Stimulated activated CD4-positive, alpha-beta T cell treated with anti-CD3 and anti-CD28 coated beads, Interleukin-15, amount 100 ng/mL, for 48 hours (primary cell): ENCODE measurements around the gene CTNND1.
"Not testable (repeated sequence)": the region's sequence is repeated elsewhere in the genome, so short reads cannot be mapped to it uniquely, and the experiment has no call there.

ENCODE experiments used
- DNase-seq, 2 donors: peaks; one replicate each; pipeline ENCODE4 v3.0.0-alpha.2; 2020; ENCODE audit warnings: low read depth in 2 of 2

The CTNND1 gene, protein sequence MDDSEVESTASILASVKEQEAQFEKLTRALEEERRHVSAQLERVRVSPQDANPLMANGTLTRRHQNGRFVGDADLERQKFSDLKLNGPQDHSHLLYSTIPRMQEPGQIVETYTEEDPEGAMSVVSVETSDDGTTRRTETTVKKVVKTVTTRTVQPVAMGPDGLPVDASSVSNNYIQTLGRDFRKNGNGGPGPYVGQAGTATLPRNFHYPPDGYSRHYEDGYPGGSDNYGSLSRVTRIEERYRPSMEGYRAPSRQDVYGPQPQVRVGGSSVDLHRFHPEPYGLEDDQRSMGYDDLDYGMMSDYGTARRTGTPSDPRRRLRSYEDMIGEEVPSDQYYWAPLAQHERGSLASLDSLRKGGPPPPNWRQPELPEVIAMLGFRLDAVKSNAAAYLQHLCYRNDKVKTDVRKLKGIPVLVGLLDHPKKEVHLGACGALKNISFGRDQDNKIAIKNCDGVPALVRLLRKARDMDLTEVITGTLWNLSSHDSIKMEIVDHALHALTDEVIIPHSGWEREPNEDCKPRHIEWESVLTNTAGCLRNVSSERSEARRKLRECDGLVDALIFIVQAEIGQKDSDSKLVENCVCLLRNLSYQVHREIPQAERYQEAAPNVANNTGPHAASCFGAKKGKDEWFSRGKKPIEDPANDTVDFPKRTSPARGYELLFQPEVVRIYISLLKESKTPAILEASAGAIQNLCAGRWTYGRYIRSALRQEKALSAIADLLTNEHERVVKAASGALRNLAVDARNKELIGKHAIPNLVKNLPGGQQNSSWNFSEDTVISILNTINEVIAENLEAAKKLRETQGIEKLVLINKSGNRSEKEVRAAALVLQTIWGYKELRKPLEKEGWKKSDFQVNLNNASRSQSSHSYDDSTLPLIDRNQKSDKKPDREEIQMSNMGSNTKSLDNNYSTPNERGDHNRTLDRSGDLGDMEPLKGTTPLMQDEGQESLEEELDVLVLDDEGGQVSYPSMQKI

DNA sequence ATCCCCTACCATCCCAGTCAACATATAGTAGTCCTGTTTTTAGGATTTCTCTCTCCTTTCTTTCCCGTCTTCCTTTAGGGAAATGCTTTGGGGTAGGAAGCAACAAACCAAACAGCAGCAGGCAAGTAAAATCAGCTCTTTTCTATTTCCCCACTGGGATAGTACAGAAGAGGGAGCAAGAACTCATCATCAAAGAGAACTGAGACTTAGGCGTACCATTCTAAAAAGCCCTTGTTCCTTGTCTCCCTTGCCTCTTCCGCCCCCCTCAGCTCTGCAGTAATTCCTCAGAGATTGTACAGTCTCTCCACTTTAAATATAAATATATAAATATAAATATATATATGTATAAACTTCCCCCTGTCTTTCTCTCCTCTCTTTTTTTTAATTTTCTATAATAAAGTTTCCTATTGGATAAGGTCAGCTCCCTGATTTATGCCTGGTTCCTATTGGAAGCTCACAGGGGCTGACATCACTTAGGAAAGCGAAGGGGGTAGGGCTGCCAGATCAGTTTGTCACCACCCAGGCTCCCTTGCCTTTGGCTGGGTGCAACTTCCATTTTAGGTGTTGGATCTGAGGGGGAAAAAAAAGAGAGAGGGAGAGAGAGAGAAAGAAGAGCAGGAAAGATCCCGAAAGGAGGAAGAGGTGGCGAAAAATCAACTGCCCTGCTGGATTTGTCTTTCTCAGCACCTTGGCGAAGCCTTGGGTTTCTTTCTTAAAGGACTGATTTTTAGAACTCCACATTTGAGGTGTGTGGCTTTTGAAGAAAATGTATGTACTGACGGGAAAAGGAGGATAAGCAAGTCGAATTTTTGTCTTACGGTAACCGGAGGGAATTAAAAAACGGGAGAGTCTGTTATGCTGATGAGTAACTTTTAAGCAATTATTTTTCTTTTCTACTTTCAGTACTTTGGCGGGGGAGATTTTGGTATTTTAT is at the start of gene CTNND1:
Gene CTNND1, plus strand, starts transcription at position 502 of the 934 bp plus-strand sequence. CDS start 29,677 bp downstream, outside the sequence.
- no peak for DNase-seq

DNA sequence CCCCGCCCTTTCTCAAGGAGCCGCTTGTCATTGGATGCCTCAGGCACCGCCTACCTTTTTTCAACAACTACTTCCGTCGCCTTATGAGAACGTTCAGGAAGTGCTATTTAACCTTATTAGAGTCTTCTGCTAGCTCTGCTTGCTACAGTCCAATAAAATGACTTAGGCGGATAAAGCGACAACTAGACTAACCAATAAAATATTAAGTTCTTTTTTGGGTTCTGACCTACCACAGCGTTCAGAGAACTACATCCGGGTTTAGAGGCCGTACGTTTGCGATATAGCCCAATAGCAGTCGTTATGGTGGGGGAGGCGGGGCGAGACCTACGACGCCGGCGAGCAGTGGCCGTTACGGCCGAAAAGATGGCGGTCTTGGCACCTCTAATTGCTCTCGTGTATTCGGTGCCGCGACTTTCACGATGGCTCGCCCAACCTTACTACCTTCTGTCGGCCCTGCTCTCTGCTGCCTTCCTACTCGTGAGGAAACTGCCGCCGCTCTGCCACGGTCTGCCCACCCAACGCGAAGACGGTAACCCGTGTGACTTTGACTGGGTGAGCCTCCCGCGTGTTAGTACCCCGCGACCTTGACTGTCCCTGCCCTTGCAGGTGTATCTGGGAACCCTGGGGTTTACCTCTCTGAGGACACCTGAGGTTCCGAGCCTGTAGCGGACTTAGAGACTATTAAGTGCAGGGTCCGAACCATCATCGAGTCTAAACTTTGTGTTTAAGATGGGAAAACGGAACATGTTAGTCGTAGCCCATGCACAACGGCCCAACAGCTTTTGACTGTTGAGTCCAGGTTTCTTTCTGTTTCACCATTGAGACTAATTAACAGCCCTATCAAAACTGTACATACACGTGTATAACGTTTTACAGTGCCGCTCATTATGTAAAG is 49.1 kb upstream of the CTNND1 start, which contains the start of gene TMX2:
Gene TMX2, plus strand, starts transcription at position 338 of the 895 bp plus-strand sequence. Its CDS starts 26 bp downstream, at position 364.
- DNase-seq: peak; percentile 79 to 88

DNA sequence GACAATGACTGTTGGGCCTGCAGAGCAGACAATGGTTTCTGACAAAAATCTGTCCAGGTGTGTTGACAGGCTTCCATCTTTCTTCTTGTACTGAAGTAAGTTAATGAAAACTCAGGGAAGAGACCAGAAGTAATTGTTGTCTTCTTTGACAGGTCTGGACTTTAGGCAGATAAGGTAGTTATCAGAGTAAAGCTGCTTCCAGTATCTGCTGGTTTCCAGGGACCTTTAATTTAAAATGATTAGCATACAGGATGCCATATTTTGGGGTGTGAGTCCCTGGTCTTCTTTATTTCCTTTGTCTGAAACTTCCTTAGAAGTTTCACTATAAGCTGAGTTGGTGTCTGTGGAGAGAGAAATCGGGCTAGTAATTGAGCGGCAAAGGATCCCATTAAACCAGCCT is 47.8 kb upstream of the CTNND1 start:
- DNase-seq: no peak

DNA sequence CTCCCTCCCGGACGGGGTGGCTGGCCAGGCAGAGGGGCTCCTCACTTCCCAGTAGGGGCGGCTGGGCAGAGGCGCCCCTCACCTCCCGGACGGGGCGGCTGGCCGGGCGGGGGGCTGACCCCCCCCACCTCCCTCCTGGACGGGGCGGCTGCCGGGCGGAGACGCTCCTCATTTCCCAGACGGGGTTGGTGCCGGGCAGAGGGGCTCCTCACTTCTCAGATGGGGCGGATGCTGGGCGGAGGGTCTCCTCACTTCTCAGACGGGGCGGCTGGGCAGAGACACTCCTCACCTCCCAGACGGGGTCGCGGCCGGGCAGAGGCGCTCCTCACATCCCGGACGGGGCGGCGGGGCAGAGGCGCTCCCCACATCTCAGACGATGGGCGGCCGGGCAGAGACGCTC is 44.9 kb upstream of the CTNND1 start:
- DNase-seq: not testable (repeated sequence)

DNA sequence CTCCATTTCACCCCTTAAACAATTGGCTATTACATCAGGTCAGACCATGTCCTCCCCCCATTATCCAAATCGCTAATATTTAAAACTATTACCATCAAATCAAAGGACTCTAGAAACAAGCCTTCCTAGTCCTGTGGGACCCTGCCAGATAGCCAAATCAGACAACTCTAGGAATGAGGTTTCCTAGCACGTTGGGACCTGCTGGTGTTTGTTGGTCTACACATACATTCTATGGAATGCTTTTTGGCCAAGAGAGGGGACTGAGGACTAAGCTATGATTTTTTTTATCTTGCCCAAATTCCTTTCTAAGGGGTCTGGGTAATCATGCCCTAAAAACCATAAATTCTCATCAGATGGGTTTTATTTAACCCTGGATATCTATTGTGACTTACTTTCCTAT is 34.4 kb upstream of the CTNND1 start:
- DNase-seq: no peak

DNA sequence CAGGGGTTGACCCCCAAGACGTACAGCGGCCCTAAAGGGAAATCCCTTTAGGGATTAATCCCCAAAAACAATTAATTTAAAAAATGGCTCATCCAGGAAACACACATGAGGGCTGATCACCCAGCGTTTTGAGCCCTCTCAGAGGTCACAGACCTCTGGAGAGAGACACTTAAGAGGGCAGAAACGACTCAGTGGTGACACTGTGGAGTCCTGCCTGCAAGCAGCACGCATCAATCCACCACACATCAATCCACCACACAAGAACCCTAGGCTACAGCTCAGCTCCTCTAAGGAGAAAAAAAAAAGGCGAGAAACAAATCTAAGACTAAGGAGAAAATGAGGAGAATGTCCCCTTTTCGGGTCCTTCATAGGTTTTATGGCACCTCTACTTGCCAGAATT is 32.8 kb upstream of the CTNND1 start:
- DNase-seq: no peak

DNA sequence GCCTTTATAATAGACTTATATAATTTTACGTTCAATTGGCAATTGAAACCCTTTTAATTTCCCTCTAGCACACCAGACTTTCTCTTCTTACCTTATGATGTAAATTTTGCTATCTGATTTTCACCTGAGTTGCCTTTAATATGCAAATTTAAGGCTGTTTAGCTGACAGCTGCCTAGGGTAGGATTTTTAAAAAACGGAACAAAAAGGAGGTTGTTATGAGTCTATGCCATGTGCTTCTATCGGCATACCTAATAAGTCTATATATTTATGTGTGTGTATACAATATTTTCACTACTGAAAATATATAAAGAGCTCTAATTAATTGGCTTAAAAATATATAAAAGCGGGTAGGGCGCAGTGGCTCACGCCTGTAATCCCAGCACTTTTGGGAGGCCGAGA is 32.1 kb upstream of the CTNND1 start:
- DNase-seq: no peak

DNA sequence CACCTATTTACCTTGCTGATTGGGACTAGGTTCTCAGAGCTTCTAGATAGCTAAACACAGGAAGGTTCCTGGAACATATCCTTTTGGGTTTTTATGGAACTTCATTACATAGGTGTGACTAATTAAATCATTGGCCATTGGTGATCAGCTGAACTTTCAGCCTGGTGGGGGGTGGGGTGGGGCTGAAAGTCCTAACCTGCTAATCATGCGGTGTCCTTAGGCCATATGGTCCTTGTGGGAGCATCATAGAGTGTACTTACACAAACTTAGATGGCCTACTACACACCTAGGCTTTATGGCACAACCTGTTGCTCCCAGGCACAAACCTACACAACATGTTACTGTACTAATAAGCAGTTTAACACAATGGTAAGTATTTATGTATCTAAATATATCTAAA is 28.9 kb upstream of the CTNND1 start:
- no peak for DNase-seq

DNA sequence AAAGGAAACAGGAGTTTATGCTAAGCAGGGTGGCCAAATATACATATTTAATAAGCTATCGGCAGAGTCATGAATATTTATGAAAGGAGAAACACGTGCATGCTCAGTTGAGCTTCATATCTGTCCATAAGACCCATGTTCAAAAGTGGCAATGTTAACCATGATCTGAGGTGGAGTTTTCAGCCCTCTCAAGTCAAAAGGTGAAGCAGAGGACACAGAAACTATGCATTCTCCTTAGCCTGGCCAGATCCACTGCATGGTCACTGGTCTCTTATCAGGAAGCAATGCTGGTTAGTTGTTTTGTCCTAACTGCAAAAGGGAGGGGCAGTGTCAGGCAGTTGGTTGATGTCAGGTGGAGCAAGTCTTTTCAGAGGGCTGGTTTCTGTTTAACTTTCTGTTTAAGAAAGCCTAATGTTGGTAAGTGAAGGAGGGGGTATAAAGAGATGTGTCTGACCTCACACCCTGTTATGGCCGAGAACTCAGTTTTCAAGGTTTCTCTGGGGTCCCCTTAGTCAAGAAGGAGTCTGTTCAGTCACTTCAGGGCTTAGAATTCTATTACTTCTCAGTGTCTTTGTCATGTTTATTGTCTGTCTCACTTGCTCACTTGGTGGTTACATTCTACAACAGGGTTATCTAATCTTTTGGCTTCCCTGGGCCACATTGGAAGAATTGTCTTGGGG is 25.8 kb upstream of the CTNND1 start:
- DNase-seq: no peak

DNA sequence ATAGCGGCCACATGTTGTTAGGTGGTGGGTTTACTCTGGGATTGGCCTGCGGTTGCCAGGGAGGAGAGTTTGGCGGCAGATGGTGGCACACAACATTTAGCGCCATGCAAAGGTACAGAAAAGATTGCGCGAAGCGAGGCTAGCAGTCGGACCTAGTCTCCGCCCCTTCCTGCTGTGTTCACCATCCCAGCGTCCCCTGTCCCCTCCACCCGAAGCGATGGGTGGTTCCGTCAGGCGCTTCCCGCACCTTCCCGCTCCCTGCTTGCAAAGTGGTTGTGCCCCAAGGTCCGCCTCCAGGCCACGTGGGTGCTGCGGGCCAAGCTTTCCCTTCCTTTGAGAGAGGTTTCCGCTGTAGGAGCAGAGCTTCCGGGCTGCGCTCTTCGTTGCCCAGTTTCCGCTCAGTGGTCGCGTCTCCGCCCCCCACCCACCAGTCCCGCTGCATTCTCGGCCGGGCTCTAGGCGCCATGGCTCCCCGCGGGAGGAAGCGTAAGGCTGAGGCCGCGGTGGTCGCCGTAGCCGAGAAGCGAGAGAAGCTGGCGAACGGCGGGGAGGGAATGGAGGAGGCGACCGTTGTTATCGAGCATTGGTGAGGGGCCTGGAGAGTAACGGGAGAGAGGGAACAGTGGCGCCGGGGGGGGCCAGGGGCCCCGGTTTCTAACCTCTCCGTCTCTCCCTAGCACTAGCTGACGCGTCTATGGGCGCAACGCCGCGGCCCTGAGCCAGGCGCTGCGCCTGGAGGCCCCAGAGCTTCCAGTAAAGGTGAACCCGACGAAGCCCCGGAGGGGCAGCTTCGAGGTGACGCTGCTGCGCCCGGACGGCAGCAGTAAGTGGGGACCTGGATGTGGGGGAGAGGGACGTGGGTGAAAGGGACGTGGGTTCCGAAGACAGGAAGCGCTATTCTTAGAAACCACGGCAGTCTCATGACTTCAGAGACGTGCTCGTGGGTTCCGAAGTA is 20.2 kb upstream of the CTNND1 start, which contains the start of gene SELENOH:
Gene SELENOH, plus strand, starts transcription at position 360 of the 955 bp plus-strand sequence. Its CDS starts 105 bp downstream, at position 465.
- peak; percentile 96 to 98 for DNase-seq

DNA sequence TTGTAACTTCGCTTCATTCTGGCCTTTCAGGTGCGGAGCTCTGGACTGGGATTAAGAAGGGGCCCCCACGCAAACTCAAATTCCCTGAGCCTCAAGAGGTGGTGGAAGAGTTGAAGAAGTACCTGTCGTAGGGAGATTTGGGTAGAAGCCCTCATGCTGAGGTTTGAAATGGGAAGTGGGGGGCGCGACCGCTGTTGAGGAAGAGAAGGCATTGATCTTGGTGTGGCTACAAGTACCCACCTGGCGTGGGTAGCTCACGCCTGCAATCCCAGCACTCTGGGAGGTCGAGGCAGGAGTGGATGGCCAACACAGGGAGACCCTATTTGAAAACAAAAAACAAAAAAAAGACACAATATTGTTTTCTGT is 19.5 kb upstream of the CTNND1 start:
- DNase-seq: no peak

DNA sequence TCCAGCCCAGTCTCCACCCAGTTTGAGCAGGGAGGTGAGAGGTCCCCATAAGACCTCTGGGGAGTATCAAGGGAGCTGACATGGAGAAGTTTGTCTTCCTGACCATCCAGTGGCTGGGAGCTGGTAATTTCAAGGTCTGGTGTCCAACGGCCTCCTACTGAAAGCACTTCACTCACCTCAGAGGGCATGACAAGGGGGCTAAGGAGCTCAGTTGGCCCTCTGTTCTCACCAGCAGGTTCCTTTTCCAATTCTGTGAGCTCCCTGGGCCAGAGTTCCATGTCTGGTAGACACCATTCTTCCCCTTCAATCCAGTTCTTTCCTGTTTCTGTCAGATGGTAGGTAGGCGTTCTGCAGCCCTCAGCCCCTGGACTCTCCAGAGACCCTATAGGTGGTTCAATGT is 17.2 kb upstream of the CTNND1 start:
- DNase-seq: no peak

DNA sequence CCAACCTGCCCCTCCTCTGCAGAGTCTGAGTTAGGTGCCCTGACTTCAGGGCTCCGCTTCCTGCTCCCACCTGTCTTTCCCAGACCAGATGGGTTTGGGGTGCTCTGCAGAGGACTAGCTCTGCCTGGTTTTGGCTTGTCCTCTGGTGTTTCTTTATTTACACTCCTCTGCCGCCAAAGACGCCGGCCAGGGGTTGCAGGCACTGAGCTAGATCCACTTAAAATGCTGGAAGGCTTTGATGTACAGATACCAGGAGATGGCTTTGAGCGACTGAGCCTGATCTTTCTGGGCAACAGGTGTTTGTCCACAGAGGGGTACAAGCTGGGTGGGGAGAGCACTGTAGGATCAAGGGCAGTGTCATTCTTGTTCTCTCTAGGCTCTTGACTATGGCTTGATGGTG is 16.4 kb upstream of the CTNND1 start:
- DNase-seq: no peak

DNA sequence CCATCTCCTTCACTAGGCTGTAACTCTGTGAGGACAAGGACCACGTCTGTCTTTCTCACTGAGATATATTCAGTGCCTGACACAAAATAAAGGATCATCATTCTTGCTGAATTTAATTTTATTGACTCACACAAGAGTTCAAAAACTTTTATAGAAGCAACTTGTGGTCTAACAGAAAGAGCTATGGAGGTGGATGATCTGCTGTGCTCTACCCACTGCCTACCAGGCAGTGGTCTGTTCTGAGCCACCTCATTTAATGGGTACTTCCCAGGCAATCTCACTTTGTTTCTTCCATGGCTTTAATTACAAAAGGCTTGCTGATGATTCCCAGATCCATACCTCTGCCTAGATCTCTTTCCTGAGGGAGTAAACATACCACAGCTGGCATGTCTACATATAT is 14.7 kb upstream of the CTNND1 start:
- DNase-seq: no peak

DNA sequence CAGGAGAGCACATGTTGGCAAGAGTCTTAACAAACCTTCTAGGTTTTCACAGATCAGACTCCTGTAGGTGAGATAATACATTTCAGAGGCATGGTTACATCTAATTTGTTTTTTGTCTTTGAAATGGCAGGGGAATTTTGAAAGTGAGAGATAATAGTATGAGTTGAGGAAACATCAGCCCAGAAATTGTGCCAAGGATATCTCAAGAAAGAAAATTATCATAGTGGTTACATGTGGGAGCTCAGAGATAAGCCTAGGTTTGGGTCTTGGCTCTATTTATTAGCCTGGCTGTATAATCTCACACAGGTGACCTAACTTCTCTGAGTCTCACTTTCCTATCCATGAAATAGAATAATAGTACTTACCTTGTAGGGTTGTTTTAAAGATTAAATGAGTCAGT is 10.4 kb upstream of the CTNND1 start:
- DNase-seq: no peak

DNA sequence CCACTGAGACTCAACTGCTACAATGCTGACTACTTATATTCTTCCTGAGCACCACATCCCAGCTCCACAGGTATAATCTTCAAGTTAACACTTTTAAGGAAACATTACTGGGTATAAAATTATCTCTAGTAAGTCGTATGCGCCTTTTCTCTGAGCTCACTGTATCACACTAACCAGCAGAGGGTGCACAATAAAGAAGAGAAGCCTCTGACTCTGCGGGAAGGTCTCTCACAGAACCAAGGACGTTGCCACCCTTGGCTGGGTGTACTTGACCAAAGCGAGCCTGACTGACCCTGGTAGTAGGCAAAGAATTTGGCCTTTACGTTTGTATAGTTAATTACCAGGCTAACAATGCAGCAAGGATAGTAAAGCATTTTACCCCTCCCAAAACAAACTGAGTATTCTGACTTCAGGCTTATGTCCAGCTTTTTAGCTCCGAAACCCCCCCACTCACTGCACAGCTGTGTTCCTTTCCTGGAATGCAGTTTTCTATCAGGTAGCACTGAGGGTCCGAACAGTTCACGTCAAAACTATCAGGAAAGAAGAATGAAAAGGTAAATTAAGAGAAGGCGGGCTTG is 9.8 kb upstream of the CTNND1 start, which contains the start of gene BTBD18:
Gene BTBD18, minus strand, starts transcription at position 144 of the 578 bp plus-strand sequence. CDS start 631 bp downstream, outside the sequence.
- no peak for DNase-seq

DNA sequence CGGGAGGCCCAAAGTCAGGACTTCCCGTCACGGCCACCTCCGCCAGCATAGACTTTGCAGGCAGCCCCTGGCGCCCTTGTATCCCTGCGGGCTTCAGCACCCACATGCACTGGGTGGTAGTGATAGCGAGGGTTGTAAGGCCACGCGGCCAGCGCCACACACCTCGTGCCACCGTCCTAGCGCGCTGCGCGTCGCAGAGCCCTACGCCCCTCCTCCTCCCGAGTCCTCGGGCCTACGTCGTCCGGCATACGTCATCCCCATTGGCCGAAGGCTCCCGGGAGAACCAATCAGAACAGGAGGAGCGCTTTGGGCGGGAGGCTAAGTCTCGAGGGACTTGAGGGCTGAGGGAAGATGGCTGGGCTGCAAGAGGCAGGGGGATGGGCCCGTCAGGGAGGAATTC is 8.6 kb upstream of the CTNND1 start:
- DNase-seq: no peak

DNA sequence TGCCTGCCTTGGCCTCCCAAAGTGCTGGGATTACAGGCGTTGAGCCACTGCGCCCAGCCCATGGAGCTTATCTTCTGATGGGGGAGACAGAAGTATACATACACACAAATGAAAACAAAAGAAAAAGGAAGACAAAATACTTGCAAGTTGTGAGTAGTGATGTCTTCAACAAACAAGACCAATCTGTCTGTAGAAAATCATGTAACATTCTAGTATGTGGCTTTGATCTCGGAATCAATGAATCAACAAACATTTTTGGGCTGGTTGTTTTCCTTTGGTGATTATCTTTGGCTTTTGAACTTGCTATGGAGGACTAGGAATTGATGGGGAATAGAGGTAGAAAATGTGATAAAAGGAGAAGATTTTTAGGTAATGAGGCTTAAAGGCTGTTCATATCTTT is 3.4 kb upstream of the CTNND1 start:
- no peak for DNase-seq
